GM19328 (cell line): ENCODE data around the gene PTPRD.
"Not testable (repeated sequence)": the region's sequence is repeated elsewhere in the genome, so short reads cannot be mapped to it uniquely, and the experiment has no call there.

Source experiments
- ATAC-seq: cut with Tn5 transposase; IDR thresholded peaks from one replicate; pipeline ENCODE4 v1.9.1; 2021; ENCODE audit warnings: mild to moderate bottlenecking, moderate library complexity; ENCODE audit not compliant: unreplicated experiment

The PTPRD gene

DNA sequence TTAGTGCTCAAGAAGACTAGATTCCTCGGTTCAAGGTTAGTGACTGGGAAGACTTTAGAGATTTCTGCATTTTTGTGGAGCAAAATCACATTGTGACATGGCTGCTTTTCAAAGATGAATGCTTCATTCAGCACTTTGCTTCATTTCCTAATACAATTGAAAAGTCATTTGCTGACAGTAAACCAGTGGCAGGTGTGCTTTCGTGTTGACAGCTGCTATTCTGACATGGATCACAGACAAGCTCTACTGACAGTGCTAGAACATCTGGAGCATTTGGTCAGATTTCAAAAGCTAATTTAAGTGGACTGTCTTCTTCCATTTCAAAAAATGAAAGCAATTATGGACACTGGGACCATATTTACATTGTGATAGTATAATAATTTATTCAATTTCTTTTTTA lies 1060.1 kb downstream of the PTPRD start:
- no peak for ATAC-seq

DNA sequence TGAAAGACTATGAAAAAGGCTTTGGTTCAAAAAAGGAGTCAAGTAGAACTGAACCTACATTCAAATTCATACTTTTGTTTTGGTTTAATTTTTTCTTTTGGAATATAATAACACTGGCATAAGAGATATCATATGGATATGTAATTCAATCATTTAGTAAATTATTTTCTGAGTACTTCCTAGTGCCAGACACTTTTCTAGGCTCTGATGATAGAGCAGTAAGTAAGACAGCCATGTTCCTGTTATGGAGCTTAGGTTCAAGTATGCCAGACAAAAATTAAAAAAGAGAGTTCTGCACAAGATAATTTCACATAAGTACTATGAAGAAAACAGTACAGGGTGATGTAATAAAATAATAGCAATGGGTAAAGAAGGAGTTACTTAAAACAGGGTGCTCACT lies 1074.0 kb downstream of the PTPRD start:
- no peak for ATAC-seq

DNA sequence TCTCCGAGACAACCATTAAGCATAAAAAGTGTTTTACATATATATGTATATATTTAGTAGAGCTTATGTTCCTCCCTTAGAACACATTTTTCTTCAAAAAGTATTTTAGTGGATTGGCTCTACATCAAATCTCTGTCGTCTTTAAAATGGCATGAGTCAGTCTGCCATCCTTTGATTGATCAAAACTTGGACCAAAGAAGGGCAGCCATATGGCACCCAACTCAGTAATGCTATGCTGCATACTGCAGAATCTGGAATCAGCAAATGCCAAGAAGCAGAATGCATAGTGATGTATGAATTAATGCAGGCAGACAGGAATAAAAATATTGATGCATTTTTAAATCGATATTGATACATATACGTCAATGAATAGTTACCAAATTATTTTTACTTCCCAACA lies 1074.4 kb downstream of the PTPRD start:
- no peak for ATAC-seq

DNA sequence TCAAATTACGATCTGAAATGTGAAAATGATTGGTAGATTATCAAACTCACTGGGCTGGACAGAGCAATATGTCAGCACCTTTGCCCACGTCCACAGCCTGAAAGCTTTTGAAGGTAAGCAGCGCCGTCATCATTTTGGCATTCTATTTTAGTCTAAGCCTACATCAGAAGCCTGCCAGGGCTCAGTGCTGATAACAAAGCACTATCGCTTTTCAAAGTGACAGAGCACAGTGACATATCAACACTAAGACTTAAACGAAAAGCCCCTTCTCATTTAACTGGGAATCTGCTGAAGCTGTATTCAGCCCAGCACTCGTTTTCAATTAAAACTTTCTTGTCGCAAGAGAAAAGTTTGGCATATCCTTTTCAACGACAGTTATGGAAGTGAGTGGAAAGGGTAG lies 1076.3 kb downstream of the PTPRD start:
- ATAC-seq: no peak

DNA sequence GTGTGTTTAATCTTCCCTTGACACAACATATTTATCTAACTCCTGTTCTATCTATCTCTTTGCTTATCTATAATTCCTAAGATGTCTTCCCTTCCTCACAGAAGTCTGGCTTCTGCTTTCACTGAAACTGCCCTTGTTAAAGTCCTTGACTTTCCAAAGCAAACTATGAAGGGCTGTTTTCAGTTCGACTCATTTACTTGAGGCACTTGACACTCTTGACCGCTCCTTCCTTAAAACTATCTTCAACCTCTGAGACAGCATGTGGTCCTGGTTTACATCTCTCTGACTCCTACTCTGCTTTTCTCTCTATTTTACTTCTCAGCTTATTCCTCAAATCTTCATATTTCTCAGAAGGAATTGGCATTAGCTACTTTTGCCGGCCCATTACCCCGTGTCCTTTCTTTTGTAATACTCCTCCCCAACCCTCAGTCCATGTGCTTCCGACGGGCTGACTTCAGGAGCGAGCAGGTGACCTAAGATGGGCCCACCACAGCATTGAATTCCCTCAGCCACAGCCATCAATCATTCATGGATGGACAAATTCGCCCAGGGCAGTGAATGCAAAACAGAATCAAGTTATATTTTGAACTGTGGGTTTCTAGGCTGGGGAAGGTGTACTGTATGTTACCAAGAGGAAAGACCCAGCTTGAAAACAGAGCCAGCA lies 1089.2 kb downstream of the PTPRD start:
- ATAC-seq: no peak

DNA sequence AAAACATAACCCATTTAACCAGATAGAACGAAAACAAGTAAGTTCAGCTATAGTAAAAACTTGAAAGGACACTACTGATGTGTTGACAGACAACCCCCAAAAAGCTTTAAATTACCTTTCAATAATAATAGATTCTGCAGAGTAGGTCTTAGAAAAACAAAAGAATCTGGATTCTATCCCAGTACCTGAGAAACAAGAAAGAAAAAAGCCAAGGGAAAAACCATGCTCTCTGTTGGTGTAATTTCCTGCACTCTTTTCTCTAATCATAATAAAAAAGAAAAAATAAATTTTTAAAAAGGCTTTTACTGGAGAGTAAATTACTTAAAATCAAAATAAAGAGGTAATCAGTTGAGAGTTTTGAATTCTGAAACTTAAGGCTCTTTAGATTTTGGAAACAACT lies 1090.4 kb downstream of the PTPRD start:
- no peak for ATAC-seq

DNA sequence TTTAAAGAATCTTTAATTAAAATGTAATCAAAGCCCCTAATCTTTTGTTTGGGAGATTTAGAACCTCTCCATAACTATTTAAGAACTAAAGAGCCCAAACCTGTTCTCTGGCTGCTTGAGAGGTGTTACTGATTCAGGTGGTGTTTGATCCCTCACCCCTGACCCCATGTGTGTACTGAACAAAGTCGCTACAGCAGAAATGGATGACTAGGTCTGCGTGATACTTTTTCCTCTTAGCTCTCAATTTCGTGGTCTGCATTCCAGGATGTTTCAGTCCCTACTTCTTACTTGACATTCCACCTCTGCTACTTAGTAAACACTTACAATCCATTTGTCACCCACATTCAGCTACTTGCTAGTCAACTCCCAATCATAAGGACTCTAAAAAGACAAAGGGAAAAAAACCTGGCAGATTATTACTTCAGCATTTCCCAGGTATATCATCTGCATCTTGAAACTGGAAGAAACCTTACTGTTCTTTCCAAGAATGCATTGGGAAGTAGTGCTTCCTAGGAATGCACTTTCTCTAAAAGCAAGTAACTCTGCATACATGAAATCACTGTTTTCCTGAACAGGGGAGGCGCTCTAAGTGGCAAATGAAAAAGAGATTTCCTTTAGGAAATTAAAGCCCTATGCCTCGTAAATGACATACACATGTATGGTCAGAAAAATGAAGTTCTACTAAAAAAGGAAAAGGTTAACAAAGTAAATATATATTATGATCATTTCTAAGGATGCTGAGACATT lies 1091.6 kb downstream of the PTPRD start:
- no peak for ATAC-seq

DNA sequence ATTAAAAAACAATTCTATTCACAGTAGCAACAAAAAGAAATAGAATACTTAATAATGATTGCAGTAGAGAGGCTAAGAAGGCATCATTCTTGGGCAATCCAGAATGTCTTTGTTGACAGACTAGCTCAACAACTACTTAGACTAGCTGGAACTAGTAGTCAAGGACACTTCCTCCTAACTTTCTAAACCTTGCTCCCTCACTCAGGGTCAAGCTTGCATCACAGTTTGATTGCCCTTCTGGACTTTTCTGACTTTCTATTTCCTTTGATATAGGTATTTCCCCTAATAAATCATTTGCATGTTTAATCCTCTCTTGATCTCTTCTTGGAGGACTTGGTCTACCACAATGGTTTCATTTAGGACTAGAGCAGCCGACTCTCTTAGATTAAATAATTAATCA lies 1107.9 kb downstream of the PTPRD start:
- ATAC-seq: no peak

DNA sequence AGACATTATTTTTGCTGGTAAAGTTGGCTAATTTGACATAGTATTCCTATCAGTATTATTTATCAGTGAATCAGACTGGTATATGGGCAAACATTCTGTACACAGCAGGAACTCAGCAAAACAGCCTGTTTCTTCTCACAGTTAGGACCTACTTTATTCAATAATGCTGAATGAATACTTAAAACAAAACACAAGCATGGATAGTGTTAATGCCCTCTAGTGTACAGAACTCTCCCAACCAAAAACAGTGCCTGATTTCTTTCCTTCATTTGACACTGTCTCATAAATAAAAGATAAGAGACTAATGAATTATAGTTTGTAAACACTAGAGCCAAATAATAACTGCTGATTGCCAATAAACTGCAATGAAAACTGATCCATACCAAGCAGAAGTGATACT lies 1113.3 kb downstream of the PTPRD start:
- no peak for ATAC-seq

DNA sequence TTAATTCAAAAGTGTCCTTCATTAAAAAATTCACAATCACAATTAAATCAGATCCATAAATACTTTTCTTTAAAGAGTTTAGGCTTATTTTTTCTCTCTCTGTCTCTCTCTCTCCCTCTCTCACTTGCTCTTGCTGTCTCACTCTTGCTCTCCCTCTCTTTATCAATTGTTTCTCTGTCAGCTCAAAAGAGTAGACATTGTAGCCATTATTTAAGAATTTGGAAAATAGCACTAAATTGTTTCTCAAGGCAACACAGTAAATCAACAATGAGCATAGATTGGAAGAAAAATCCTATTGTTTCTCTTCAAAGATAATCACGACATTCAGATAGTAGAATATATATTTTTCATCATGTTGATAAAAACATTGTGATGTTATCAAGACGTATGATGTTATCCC lies 1114.0 kb downstream of the PTPRD start:
- no peak for ATAC-seq

DNA sequence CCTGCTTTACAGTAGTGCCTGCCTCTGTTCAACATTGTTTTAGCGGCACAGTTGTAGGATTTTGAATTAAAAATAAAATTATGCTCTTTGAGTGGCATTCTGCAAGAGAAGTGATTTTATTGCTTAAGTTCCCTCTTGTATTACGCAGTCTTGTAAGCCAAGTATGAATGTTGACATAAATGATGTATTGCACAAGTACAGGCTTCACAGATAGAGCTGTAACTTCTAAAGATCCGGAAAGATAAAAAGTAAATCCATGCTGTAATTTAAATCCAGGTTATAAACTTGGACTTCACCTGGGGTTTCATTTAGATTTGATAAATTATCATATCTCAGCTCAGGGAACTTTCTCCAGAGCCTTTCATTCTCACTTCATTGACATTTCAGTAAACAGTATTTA lies 1114.7 kb downstream of the PTPRD start:
- no peak for ATAC-seq

DNA sequence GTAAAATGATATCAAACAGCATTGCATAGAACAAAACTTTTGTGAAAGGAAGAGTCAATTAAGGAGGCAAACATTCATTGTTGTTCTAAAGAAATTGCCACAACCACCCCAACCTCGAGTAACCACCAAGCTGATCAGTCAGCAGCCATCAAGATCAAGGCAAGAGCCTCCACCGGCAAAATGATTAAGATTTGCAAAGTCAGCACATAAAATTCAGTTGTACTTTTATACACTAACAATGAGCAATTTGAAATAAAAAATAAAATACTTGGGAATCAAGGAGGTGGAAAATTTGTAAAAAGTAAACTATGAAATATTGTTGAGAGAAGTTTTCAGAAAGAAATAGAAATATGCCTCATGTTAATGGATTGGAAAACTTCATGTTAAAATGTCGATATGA lies 1118.5 kb downstream of the PTPRD start:
- no peak for ATAC-seq

DNA sequence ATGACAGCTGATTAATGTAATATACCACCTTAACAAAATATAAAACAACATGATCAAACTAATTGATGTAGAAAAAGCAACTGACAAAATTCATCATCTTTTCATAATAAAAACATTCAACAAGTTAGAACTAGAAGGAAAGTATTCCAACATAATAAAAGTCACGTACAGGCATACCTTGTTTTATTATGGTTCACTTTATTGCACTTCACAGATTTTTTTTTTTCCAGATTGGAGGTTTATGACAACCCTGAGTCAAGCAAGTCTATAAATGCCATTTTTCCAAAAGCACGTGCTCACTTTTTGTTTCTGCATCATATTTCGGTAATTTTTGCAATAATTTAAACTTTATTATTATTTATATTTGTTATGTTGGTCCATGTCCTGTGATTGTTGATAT lies 1120.3 kb downstream of the PTPRD start:
- no peak for ATAC-seq

DNA sequence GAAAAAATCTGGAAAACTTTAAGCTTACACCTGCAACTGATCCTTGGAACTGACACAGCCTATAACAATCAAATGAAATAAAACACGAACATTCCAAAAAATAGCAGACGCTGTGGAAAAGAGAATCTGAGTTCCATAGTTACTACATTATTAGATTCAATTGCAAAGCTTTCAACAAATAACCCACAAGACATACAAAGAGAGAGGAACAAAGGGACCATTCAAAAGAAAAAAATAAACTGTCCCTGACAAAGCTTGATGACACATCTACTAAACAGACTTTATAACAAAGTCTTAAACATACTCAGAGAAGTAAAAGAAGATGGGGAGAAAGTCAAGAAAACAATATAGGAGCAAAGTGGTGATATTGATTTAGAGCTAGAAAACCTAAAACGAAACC lies 1123.6 kb downstream of the PTPRD start:
- ATAC-seq: no peak

DNA sequence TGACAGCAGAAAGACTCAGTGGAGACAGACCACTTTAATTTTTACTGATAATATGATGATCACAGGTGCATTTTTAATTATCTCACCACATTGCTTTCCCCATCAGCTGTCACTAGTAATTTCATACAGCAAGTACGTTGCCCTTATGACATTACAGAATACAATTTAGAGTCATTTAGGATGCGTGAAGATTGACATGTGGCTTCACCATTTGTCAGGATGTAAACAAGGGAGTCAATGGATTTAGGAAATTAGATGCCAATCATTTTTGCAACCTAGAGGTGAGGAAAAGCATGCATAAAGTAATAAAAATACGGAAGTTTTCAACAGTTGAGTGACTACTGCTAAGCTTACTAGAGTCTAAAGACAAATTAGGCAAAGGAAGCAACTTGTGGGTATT lies 1129.6 kb downstream of the PTPRD start:
- ATAC-seq: no peak

DNA sequence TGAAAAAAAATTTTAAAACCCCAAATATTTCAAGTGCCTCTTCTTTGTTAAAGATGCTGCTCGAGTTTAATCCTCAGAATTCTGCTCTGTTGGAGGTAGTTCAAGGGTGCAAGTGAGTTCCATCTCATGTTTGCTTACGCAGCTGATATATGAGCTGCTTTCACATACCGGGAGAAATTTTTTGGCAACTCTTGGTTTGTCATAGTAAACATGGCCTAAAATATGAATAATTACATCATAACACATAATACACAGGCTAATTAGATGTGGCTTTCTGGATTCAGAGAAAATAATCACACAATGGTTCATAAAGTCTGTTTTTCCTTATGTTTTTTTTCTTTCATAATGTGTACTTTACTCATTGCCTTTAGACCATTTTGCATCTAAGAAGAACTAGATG lies 1134.1 kb downstream of the PTPRD start:
- no peak for ATAC-seq

DNA sequence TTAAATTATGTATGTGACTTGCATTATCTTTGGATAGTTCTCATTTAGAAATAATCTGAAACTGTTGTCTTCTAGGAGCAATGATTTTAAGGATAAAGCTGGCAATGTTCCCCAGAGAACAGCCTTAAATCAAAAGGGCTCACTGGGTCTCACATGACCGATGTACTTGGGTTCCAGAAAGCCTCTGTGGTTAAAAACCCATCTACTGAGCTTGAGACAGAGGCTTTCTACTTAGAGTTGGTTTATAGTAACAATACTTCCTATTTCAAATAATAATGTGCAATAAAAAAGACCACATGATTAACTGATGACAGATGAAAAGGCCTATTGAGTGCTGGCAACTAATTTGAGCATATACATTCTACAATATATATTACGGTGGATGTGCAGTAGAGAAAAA lies 1143.5 kb downstream of the PTPRD start:
- no peak for ATAC-seq

DNA sequence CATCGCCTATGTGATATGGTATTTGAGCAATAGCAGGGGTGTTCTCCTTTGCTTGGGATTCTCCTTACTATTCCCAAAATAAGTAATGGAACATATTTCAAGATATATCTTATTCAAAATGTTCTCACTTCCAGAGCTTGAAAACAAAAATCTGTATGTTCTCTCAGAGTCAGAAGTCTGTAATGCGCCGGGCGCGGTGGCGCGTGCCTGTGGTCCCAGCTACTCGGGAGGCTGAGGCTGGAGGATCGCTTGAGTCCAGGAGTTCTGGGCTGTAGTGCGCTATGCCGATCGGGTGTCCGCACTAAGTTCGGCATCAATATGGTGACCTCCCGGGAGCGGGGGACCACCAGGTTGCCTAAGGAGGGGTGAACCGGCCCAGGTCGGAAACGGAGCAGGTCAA lies 1170.9 kb downstream of the PTPRD start:
- not testable (repeated sequence) for ATAC-seq

DNA sequence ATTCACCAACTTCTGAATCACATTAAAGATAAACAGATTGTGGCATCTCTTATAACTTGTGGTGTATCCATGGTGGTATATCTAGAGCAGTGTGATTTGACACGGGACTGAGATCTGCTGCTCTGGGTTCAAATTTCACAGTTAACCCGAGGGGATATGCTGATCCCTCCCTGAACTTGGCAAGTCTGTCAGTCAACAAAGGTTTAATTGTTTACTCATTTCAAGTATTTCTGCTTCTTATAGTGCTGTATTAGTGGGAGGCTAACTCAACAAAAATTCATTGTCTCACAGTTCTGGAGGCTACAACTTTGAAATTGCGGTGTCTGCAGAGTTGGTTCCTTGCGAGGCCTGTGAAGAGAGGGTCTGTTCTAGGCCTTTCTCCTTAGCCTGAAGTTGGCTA lies 1175.2 kb downstream of the PTPRD start:
- ATAC-seq: no peak

DNA sequence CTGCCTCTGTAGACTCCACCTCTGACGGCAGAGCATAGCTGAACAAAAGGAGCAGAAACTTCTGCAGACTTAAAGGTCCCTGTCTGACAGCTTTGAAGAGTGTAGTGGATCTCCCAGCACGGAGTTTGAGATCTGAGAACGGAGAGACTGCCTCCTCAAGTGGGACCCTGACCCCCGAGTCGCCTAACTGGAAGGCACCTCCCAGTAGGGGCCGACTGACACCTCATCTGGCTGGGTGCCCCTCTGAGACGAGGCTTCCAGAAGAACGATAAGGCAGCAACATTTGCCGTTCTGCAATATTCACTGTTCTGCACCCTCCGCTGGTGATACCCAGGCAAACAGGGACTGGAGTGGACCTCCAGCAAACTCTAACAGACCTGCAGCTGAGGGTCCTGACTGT lies 1186.3 kb downstream of the PTPRD start:
- ATAC-seq: not testable (repeated sequence)

DNA sequence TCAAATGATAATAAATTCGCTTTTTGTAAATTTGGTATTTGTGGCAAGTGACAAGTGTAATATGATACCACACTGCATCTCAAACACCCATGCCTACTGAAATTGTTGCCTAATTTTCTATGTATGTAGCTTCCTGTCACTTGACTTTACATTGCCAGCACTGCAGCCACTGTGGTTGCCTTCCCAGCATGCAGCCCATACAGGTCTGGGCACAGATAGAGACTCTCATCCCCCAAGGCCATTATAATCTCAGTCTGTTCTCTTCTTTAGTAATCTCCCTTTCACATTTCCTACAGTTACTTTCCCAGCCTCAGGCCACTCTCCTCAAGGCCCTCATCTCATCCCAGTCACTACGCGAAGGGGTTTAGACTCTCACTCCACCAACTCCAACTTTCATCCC lies 1200.6 kb downstream of the PTPRD start:
- ATAC-seq: no peak

DNA sequence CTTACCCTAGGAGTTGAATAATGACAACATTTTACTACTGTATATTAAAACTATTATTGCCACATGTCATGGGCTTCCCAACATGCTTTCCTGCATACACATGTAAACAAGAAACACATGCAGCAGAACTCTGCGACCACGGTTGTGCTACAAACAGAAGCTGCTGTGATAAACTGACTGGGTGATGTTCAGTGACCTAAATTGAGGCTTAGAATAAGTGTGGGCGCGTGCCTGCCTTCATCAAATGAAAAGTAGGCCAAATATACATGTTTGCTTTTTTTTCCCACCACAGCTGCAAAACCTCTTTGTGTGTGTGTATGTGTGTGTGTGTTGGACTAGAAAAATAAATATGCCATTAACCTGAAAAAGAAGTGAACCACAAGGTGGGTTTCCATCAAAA lies 1202.1 kb downstream of the PTPRD start:
- ATAC-seq: no peak

DNA sequence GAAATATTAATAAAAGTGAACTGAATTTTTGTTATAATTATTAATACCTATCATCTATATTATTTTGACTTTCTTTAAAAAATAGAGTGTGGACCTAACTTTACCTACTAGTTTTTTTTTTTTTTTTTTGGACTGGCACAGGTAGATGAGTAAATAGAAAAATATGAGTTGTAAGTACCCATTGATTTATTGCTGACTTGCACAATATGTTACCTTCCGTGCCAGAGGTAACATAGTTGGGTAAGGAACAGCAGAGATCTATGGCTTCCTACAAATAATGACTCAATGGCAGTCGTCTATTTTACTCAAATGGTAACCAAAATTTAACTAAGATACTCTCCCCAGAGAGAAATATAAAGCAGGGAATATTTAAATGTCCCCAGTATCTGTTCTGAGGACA lies 1212.8 kb downstream of the PTPRD start:
- ATAC-seq: no peak
